GM23338 (cell line): ENCODE data around the gene TUBB. TPM values are rescaled to one million over a fixed set of nuclear protein-coding genes. Genes with fewer than 3 reads are reported as not detected.
"Not testable (repeated sequence)": the region's sequence is repeated elsewhere in the genome, so short reads cannot be mapped to it uniquely, and the experiment has no call there.

Experiments
- ATAC-seq: fragments of 200-7000 bp; cut with Tn5 transposase; 3 replicates; pipeline ENCODE4 v1.9.1; 2020
- DNase-seq: peaks from one replicate; pipeline ENCODE4 v3.0.0-alpha.2; 2015; ENCODE audit warnings: low spot score
- H2AFZ ChIP-seq: fragments of 200-600 bp; sonication (generic); 2 replicates; pipeline ENCODE4 v1.8.0; 2016; ENCODE audit warnings: antibody characterized with exemption, mild to moderate bottlenecking, moderate library complexity
- H3F3A ChIP-seq: fragments of 200-600 bp; sonication (generic); replicated peaks from 2 replicates; pipeline ENCODE4 v1.8.0; 2017; ENCODE audit warnings: antibody characterized with exemption, mixed run types, low read depth
- H3K27ac ChIP-seq: fragments of 200-600 bp; sonication (generic); 2 replicates; pipeline ENCODE4 v1.6.1; 2016; ENCODE audit warnings: low read depth
- H3K27me3 ChIP-seq: fragments of 200-600 bp; sonication (generic); 2 replicates; pipeline ENCODE4 v1.8.0; 2016; ENCODE audit warnings: mild to moderate bottlenecking, mixed run types, moderate library complexity; ENCODE audit not compliant: insufficient read depth
- H3K36me3 ChIP-seq: fragments of 200-600 bp; sonication (generic); 2 replicates; pipeline ENCODE4 v1.8.0; 2016; ENCODE audit warnings: mild to moderate bottlenecking; ENCODE audit not compliant: insufficient read depth
- H3K4me1 ChIP-seq: fragments of 200-600 bp; sonication (generic); 2 replicates; pipeline ENCODE4 v1.8.0; 2016; ENCODE audit warnings: mild to moderate bottlenecking, moderate library complexity; ENCODE audit not compliant: insufficient read depth
- H3K4me2 ChIP-seq: fragments of 200-600 bp; sonication (generic); 2 replicates; pipeline ENCODE4 v1.7.1; 2017; ENCODE audit warnings: mixed run types
- H3K4me3 ChIP-seq: fragments of 200-600 bp; sonication (generic); 2 replicates; pipeline ENCODE4 v1.6.1; 2016; ENCODE audit warnings: mixed run types
- H3K79me2 ChIP-seq: fragments of 200-600 bp; sonication (generic); replicated peaks from 2 replicates; pipeline ENCODE4 v1.8.0; 2017; ENCODE audit warnings: mild to moderate bottlenecking; ENCODE audit not compliant: insufficient read depth
- H3K9me2 ChIP-seq: fragments of 200-600 bp; sonication (generic); 2 replicates; pipeline ENCODE4 v1.8.0; 2017; ENCODE audit not compliant: insufficient read depth
- H4K20me1 ChIP-seq: fragments of 200-600 bp; sonication (generic); replicated peaks from 2 replicates; pipeline ENCODE4 v1.8.0; 2017; ENCODE audit warnings: mild to moderate bottlenecking; ENCODE audit not compliant: insufficient read depth
- H3K27ac Mint-ChIP-seq: 2 replicates; pipeline ENCODE4 v1.8.0; 2020; ENCODE audit warnings: inconsistent platforms, mild to moderate bottlenecking, moderate library complexity, mixed read lengths
- H3K27me3 Mint-ChIP-seq: 3 replicates; pipeline ENCODE4 v1.8.0; 2022; ENCODE audit warnings: low read depth, mild to moderate bottlenecking, moderate library complexity, mixed read lengths, inconsistent platforms; ENCODE audit not compliant: insufficient read depth, poor library complexity
- H3K36me3 Mint-ChIP-seq: 3 replicates; pipeline ENCODE4 v1.8.0; 2021; ENCODE audit warnings: low read depth, mild to moderate bottlenecking, inconsistent platforms, moderate library complexity, mixed read lengths
- H3K4me1 Mint-ChIP-seq: 3 replicates; pipeline ENCODE4 v1.8.0; 2020; ENCODE audit warnings: mild to moderate bottlenecking, inconsistent platforms, mixed read lengths
- H3K4me3 Mint-ChIP-seq: 3 replicates; pipeline ENCODE4 v1.8.0; 2021; ENCODE audit warnings: moderate library complexity, mild to moderate bottlenecking, inconsistent platforms, mixed read lengths
- H3K9me3 Mint-ChIP-seq: 3 replicates; pipeline ENCODE4 v1.8.0; 2020; ENCODE audit warnings: moderate library complexity, mild to moderate bottlenecking, inconsistent platforms, mixed read lengths
- CTCF ChIP-seq, 2 experiments: fragments of 200-600 bp in 1 of 2; sonication (generic) in 1 of 2; conservative IDR thresholded peaks; 2 replicates each; pipeline versions ENCODE4 v1.5.1 to v1.6.1; 2016 to 2017; ENCODE audit warnings: antibody characterized with exemption in 2 of 2, low read depth in 2 of 2, mild to moderate bottlenecking in 2 of 2, moderate library complexity in 1 of 2
- EZH2phosphoT487 ChIP-seq: fragments of 200-600 bp; sonication (generic); IDR thresholded peaks from one replicate; pipeline ENCODE4 v1.8.1; 2018; ENCODE audit warnings: antibody characterized with exemption; ENCODE audit not compliant: unreplicated experiment
- NANOG ChIP-seq: IDR thresholded peaks from 2 replicates; pipeline ENCODE4 v1.6.1; 2016; ENCODE audit warnings: antibody characterized with exemption, borderline replicate concordance
- POLR2AphosphoS5 ChIP-seq: IDR thresholded peaks from 2 replicates; pipeline ENCODE4 v1.6.1; 2016; ENCODE audit warnings: antibody characterized with exemption, low read depth
- REST ChIP-seq: IDR thresholded peaks from one replicate; pipeline ENCODE4 v1.6.1; 2018; ENCODE audit warnings: antibody characterized with exemption; ENCODE audit not compliant: unreplicated experiment
- STAT1 ChIP-seq: IDR thresholded peaks from one replicate; pipeline ENCODE4 v1.6.1; 2016; ENCODE audit warnings: antibody characterized with exemption; ENCODE audit not compliant: unreplicated experiment
- ZNF114 ChIP-seq: fragments of 250-450 bp; sonication (Bioruptor Pico); IDR thresholded peaks from 2 replicates; pipeline ENCODE4 v1.5.0; 2020; ENCODE audit warnings: mild to moderate bottlenecking, moderate library complexity
- ZNF462 ChIP-seq: fragments of 250-450 bp; sonication (Bioruptor Pico); IDR thresholded peaks from 2 replicates; pipeline ENCODE4 v1.5.0; 2020; ENCODE audit warnings: mild to moderate bottlenecking, moderate library complexity
- polyA plus RNA-seq: library from polyadenylated mRNA; unstranded; fragments of >200 nt; fragmentation: Nextera tagmentation; extraction: Ambion mirVana; gene quantifications from 2 replicates; pipeline ENCODE4 v1.2.1, GENCODE V29; 2016
- total RNA-seq: library from RNA; depleted of rRNA; stranded (reverse); fragments of >200 nt; shearing (Covaris generic); gene quantifications from 2 replicates; pipeline ENCODE4 v1.2.3, GENCODE V29; 2014

The TUBB gene
- total and polyA plus RNA-seq, 2 experiments from 2014 or later, result 1,041 to 1,704 TPM

- ATAC-seq, result no peak
- Histone ChIP-seq H3K4me3 (no peak overlapping the region), H3K36me3 (no peaks in the 10 kb centered on the region), H3K9me2 (no peaks in the 10 kb centered on the region), H4K20me1 (no peaks in the 10 kb centered on the region; the same call in 1 of the 2 replicates), H3K79me2 (no peaks in the 10 kb centered on the region), H3K27me3 (no peaks in the 10 kb centered on the region), H2AFZ (no peak overlapping the region), H3F3A (no peaks in the 10 kb centered on the region), H3K27ac (no peak overlapping the region), H3K4me1 (no peaks in the 10 kb centered on the region), H3K4me2 (no peak overlapping the region)
- no peaks in the 10 kb centered on the region for H3K9me3 Mint-ChIP-seq
- no peak for DNase-seq
- H3K36me3 Mint-ChIP-seq, result no peaks in the 10 kb centered on the region
- no peak overlapping the region for H3K4me3 Mint-ChIP-seq
- H3K4me1 Mint-ChIP-seq, result peaks cover 3% of the 10 kb centered on the region; the same call in 2 of the 3 replicates
- no peak overlapping the region for H3K27ac Mint-ChIP-seq
- H3K27me3 Mint-ChIP-seq, result peaks cover 4% of the 10 kb centered on the region
- TF ChIP-seq POLR2AphosphoS5 (no peak), ZNF462 (no peak), REST (no peak), CTCF (conservative IDR thresholded peaks at IDR 0.05; ENCODE audit: low read depth in 2 of 2) (no peak), EZH2phosphoT487 (no peak), NANOG (no peak), ZNF114 (no peak), STAT1 (no peak)
Observed at GRCh38 chr6:30754631-30755030, 34.5 kb downstream of the TUBB start.

GRCh38 chr6:30756405-30757003, 36.4 kb downstream of the TUBB start:
- not testable (repeated sequence) for H3K36me3 ChIP-seq, H3K4me2 ChIP-seq, DNase-seq, H3K4me3 Mint-ChIP-seq, H3K27me3 Mint-ChIP-seq, H4K20me1 ChIP-seq, H2AFZ ChIP-seq, H3K27ac Mint-ChIP-seq, H3K27me3 ChIP-seq, H3K4me1 ChIP-seq, H3K9me2 ChIP-seq, H3K9me3 Mint-ChIP-seq, H3F3A ChIP-seq, ATAC-seq, H3K4me1 Mint-ChIP-seq, H3K36me3 Mint-ChIP-seq, H3K79me2 ChIP-seq, H3K27ac ChIP-seq, H3K4me3 ChIP-seq
